Hepatocyte (in vitro differentiated cells): ENCODE data around the gene RUFY4. TPM values are rescaled to one million over a fixed set of nuclear protein-coding genes. Genes with fewer than 3 reads are reported as not detected.
"Not testable (repeated sequence)": the region's sequence is repeated elsewhere in the genome, so short reads cannot be mapped to it uniquely, and the experiment has no call there.

Experiments
- DNase-seq: peaks from one replicate; pipeline ENCODE4 v3.0.0-alpha.2; 2016; ENCODE audit warnings: low spot score
- H2AFZ ChIP-seq: fragments of 200-600 bp; sonication (generic); 2 replicates; pipeline ENCODE4 v1.6.0; 2016; ENCODE audit warnings: antibody characterized with exemption, mild to moderate bottlenecking
- H3K27ac ChIP-seq: fragments of 200-600 bp; sonication (generic); 2 replicates; pipeline ENCODE4 v1.5.1; 2016; ENCODE audit warnings: mild to moderate bottlenecking
- H3K27me3 ChIP-seq: fragments of 200-600 bp; sonication (generic); 2 replicates; pipeline ENCODE4 v1.6.1; 2016
- H3K36me3 ChIP-seq: fragments of 200-600 bp; sonication (generic); replicated peaks from 2 replicates; pipeline ENCODE4 v1.5.1; 2016; ENCODE audit warnings: low read depth; ENCODE audit not compliant: insufficient read depth
- H3K4me1 ChIP-seq: fragments of 200-600 bp; sonication (generic); 2 replicates; pipeline ENCODE4 v1.5.1; 2016; ENCODE audit warnings: mild to moderate bottlenecking, moderate library complexity; ENCODE audit not compliant: insufficient read depth
- H3K4me2 ChIP-seq: fragments of 200-600 bp; sonication (generic); 2 replicates; pipeline ENCODE4 v1.6.0; 2016
- H3K4me3 ChIP-seq: fragments of 200-600 bp; sonication (generic); 2 replicates; pipeline ENCODE4 v1.5.1; 2016; ENCODE audit warnings: mild to moderate bottlenecking
- H3K79me2 ChIP-seq: fragments of 200-600 bp; sonication (generic); 2 replicates; pipeline ENCODE4 v1.6.0; 2017; ENCODE audit warnings: mild to moderate bottlenecking
- H3K9me2 ChIP-seq: fragments of 200-600 bp; sonication (generic); replicated peaks from 2 replicates; pipeline ENCODE4 v1.6.0; 2017; ENCODE audit warnings: mild to moderate bottlenecking; ENCODE audit not compliant: insufficient read depth
- H3K9me3 ChIP-seq: fragments of 200-600 bp; sonication (generic); 2 replicates; pipeline ENCODE4 v1.5.1; 2016; ENCODE audit warnings: low read depth, mild to moderate bottlenecking
- H4K20me1 ChIP-seq: fragments of 200-600 bp; sonication (generic); 2 replicates; pipeline ENCODE4 v1.6.0; 2016; ENCODE audit warnings: mild to moderate bottlenecking; ENCODE audit not compliant: insufficient read depth, poor library complexity, severe bottlenecking
- EZH2 ChIP-seq: fragments of 200-600 bp; sonication (generic); IDR thresholded peaks from 2 replicates; pipeline ENCODE4 v1.6.1; 2016; ENCODE audit warnings: antibody characterized with exemption, mild to moderate bottlenecking, borderline replicate concordance
- EZH2phosphoT487 ChIP-seq: fragments of 200-600 bp; sonication (generic); IDR thresholded peaks from one replicate; pipeline ENCODE4 v1.6.1; 2018; ENCODE audit warnings: antibody characterized with exemption, mild to moderate bottlenecking, low read depth, moderate library complexity; ENCODE audit not compliant: unreplicated experiment, severe bottlenecking
- WGBS: methylation state at CpG from one replicate; pipeline ENCODE4 v1.1.6; 2016; ENCODE audit warnings: low lambda C conversion rate; ENCODE audit errors: missing lambda C conversion rate; 5-methylcytosine and 5-hydroxymethylcytosine counted together
- polyA plus RNA-seq: library from polyadenylated mRNA; unstranded; fragments of >200 nt; fragmentation: Nextera tagmentation; extraction: Ambion mirVana; gene quantifications from 2 replicates; pipeline ENCODE4 v1.2.1, GENCODE V29; 2016
- total RNA-seq: library from RNA; depleted of rRNA; stranded (reverse); fragments of >200 nt; gene quantifications from 2 replicates; pipeline ENCODE4 v1.2.3, GENCODE V29; 2014
- TF ChIP-seq, protein P1 (sequence below): fragments of 200-600 bp; sonication (generic); IDR thresholded peaks from 2 replicates; pipeline ENCODE4 v1.5.1; 2016; ENCODE audit warnings: antibody characterized with exemption, mild to moderate bottlenecking; ENCODE audit not compliant: poor library complexity

Gene RUFY4
- total and polyA plus RNA-seq, 2 experiments from 2014 or later = 0.10 to 1.5 TPM

DNA sequence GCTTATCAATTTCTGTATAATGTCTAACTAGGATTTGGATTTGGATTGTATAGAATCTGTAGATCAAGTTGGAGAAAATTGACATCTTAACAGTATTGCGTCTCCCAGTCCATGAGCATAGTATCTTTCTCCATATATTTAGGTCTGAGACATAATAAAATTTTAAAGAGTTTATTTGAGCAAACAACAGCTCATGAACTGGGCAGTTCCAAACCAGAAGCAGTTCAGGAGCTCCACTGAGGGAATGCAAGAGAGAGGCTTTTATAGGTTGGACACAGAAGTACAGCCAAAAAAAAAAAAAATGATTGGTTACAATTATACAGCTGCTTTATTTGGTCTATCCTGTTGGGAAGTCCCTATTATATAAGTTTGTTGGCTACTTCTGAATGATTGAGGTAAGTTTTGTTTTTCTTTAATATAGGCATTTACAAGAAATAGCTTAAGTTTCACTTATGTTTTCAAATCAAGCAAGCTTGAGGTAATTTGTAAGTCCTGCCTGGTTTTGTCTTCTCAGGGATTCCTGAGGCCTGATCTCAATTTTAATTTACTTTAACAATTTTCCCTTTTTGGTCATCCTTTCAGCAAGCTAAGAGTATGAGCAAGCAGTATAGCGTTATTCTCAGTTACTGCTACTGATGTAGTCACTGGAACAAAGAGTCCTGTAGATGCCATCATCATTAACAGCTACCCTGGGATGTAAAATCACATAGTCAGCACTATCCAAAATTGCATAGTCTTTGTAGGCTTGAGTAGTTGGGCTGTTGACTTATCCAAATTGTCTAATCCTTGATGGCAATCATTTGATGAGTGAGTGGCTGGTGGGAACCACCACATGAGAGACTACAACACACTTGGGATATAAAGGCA lies 27.5 kb upstream of the RUFY4 start:
- H3K4me3 ChIP-seq = no peak overlapping the region
- H2AFZ ChIP-seq = no peak overlapping the region
- no peaks in the 10 kb centered on the region for H4K20me1 ChIP-seq
- 78% methylated on average over 2 of the region's 2 CpGs for WGBS
- no peaks in the 10 kb centered on the region for H3K79me2 ChIP-seq
- H3K27ac ChIP-seq = no peak overlapping the region
- H3K4me1 ChIP-seq = no peaks in the 10 kb centered on the region
- H3K36me3 ChIP-seq = no peaks in the 10 kb centered on the region
- H3K27me3 ChIP-seq = peaks cover 28% of the 10 kb centered on the region
- TF ChIP-seq EZH2 (no peak), EZH2phosphoT487 (no peak)
- TF ChIP-seq, protein P1, sequence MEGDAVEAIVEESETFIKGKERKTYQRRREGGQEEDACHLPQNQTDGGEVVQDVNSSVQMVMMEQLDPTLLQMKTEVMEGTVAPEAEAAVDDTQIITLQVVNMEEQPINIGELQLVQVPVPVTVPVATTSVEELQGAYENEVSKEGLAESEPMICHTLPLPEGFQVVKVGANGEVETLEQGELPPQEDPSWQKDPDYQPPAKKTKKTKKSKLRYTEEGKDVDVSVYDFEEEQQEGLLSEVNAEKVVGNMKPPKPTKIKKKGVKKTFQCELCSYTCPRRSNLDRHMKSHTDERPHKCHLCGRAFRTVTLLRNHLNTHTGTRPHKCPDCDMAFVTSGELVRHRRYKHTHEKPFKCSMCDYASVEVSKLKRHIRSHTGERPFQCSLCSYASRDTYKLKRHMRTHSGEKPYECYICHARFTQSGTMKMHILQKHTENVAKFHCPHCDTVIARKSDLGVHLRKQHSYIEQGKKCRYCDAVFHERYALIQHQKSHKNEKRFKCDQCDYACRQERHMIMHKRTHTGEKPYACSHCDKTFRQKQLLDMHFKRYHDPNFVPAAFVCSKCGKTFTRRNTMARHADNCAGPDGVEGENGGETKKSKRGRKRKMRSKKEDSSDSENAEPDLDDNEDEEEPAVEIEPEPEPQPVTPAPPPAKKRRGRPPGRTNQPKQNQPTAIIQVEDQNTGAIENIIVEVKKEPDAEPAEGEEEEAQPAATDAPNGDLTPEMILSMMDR = no peak
- H3K4me2 ChIP-seq = no peak overlapping the region
- H3K9me3 ChIP-seq = no peaks in the 10 kb centered on the region
- no peaks in the 10 kb centered on the region for H3K9me2 ChIP-seq
- no peak for DNase-seq

DNA sequence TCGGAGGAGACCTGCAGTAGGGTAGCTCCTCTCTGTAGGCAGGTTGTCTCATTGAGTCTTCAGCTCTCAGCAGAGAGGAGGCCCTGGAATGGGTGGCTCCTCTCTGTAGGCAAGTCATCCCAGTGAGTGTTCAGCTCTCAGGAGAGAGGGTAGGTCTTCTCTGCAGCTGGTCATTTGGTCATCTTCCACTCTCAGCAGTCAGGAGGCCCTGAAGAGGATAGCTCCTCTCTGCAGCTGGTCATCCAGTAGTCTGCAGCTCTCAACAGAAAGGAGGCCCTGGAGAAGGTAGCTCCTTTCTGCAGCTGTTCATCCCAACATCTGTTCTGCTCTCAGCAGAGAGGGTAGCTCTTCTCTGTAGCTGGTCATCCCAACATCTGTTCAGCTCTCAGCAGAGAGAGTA lies 26.0 kb upstream of the RUFY4 start:
- no peak overlapping the region for H3K27ac ChIP-seq
- no peaks in the 10 kb centered on the region for H3K9me3 ChIP-seq
- no peaks in the 10 kb centered on the region for H3K4me1 ChIP-seq
- H3K4me2 ChIP-seq = no peak overlapping the region
- DNase-seq = no peak
- WGBS = 79% methylated on average over 1 of the region's 1 CpG
- no peak overlapping the region for H3K4me3 ChIP-seq
- no peaks in the 10 kb centered on the region for H3K9me2 ChIP-seq
- H3K36me3 ChIP-seq = no peaks in the 10 kb centered on the region
- H2AFZ ChIP-seq = no peak overlapping the region
- TF ChIP-seq, protein P1 = no peak
- no peak for TF ChIP-seq EZH2phosphoT487
- TF ChIP-seq EZH2 = no peak
- no peaks in the 10 kb centered on the region for H4K20me1 ChIP-seq
- H3K79me2 ChIP-seq = no peaks in the 10 kb centered on the region
- peaks cover 22% of the 10 kb centered on the region for H3K27me3 ChIP-seq

DNA sequence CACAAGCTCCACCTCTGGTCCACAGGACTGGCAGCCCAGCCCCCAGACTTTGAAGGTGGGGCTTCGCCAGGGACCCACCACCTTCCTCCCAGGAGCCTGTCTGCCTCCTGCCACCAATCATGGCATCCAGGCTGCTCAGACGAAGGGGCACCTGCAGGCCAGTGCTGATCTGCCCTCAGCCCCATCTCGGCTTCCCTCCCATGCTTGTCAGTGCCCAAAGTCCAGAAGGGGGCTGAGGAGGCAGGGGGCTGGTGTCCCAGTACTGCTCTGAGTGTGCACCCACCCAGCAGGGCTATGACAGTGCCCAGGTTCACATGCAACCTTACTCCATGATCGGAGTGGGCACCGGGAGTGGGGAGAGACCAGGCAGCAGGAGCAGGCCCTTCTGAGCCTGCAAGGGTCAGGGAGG lies 25.3 kb upstream of the RUFY4 start:
- Histone ChIP-seq H3K4me2 (no peak overlapping the region), H3K27ac (no peak overlapping the region), H2AFZ (no peak overlapping the region), H3K36me3 (no peaks in the 10 kb centered on the region), H3K9me2 (no peaks in the 10 kb centered on the region), H3K79me2 (no peaks in the 10 kb centered on the region), H3K9me3 (no peaks in the 10 kb centered on the region), H3K27me3 (peaks cover 16% of the 10 kb centered on the region), H3K4me3 (no peak overlapping the region), H4K20me1 (no peaks in the 10 kb centered on the region), H3K4me1 (no peaks in the 10 kb centered on the region)
- TF ChIP-seq EZH2 (no peak), EZH2phosphoT487 (no peak)
- TF ChIP-seq, protein P1 = no peak
- 97% methylated on average over 5 of the region's 5 CpGs for WGBS
- DNase-seq = no peak

DNA sequence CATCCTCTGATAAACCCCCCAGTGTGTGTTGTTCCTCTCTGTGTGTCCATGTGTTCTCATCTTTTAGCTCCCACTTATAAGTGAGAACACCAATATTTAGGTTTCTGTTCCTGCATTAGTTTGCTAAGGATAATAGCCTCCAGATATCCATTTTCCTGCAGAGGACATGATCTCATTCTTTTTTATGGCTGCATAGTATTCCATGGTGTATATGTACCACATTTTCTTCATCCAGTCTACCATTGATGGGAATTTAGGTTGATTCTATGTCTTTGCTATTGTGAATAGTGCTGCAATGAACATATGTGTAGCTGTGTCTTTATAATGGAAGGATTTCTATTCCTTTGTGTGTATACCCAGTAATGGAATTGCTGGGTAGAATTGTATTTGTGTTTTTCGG lies 24.5 kb upstream of the RUFY4 start:
- not testable (repeated sequence) for H3K4me2 ChIP-seq, H3K9me3 ChIP-seq, H3K9me2 ChIP-seq, H4K20me1 ChIP-seq, H3K79me2 ChIP-seq, DNase-seq, H3K4me1 ChIP-seq, H3K36me3 ChIP-seq, H3K27ac ChIP-seq, H3K4me3 ChIP-seq, H2AFZ ChIP-seq, H3K27me3 ChIP-seq
- WGBS = 100% methylated on average over 1 of the region's 1 CpG
